C4-2B (cell line): ENCODE results near the gene AKR1C3.
"Not testable (repeated sequence)": the region's sequence is repeated elsewhere in the genome, so short reads cannot be mapped to it uniquely, and the experiment has no call there.

Experiments used
- CTCF ChIP-seq: fragments of 450-650 bp; conservative IDR thresholded peaks from 2 replicates; pipeline ENCODE4 v1.5.1; 2017; ENCODE audit warnings: mild to moderate bottlenecking
- ZFX ChIP-seq: fragments of 450-650 bp; IDR thresholded peaks from 2 replicates; pipeline ENCODE4 v1.6.1; 2017

DNA sequence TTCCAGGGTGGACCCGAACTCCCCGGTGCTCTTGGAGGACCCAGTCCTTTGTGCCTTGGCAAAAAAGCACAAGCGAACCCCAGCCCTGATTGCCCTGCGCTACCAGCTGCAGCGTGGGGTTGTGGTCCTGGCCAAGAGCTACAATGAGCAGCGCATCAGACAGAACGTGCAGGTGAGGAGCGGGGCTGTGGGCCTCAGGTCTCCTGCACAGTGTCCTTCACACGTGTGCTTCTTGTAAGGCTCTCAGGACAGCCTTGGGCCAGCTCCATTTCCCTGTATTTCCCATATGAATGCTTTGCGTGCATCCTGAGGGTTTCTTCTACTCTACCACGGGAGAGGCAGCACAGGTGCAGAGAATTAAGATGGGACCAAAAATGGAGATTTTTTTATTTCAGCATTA is 8.3 kb downstream of the AKR1C3 start:
- not testable (repeated sequence) for TF ChIP-seq CTCF, ZFX
